Trophoblast cell (in vitro differentiated cells and primary cell): ENCODE measurements around the gene IPO13.

Source experiments
- DNase-seq, 2 donors: peaks; one replicate each; pipeline ENCODE4 v3.0.0-alpha.2; 2016
- H2AFZ ChIP-seq: 2 replicates; pipeline ENCODE4 v1.6.1; 2013; ENCODE audit warnings: low read length, moderate library complexity, mild to moderate bottlenecking; ENCODE audit not compliant: insufficient read depth, poor library complexity
- H2AK5ac ChIP-seq: 2 replicates; pipeline ENCODE4 v1.6.1; 2013; ENCODE audit warnings: mild to moderate bottlenecking, low read length
- H2BK120ac ChIP-seq: 2 replicates; pipeline ENCODE4 v1.6.1; 2013; ENCODE audit warnings: low read length, mild to moderate bottlenecking, moderate library complexity; ENCODE audit not compliant: insufficient read depth, poor library complexity
- H2BK12ac ChIP-seq: 2 replicates; pipeline ENCODE4 v1.6.1; 2013; ENCODE audit warnings: mild to moderate bottlenecking, low read length, moderate library complexity
- H2BK5ac ChIP-seq: 2 replicates; pipeline ENCODE4 v1.6.1; 2013; ENCODE audit warnings: low read length, low read depth, moderate library complexity, mild to moderate bottlenecking; ENCODE audit not compliant: poor library complexity
- H3K14ac ChIP-seq: 2 replicates; pipeline ENCODE4 v1.6.1; 2013; ENCODE audit warnings: mild to moderate bottlenecking, low read length
- H3K18ac ChIP-seq: 2 replicates; pipeline ENCODE4 v1.6.1; 2013; ENCODE audit warnings: mild to moderate bottlenecking, low read length
- H3K23ac ChIP-seq: 2 replicates; pipeline ENCODE4 v1.6.1; 2013; ENCODE audit warnings: low read length
- H3K27ac ChIP-seq: 2 replicates; pipeline ENCODE4 v1.5.1; 2013; ENCODE audit warnings: low read depth, mild to moderate bottlenecking, inconsistent platforms, low read length, moderate library complexity
- H3K27me3 ChIP-seq: 2 replicates; pipeline ENCODE4 v1.6.1; 2013; ENCODE audit warnings: inconsistent platforms, mild to moderate bottlenecking, low read length, moderate library complexity; ENCODE audit not compliant: insufficient read depth
- H3K36me3 ChIP-seq, 2 experiments: 1 replicate in 1 of 2; 2 replicates in 1 of 2; pipeline ENCODE4 v1.6.1; 2013; ENCODE audit warnings: low read length in 2 of 2, mild to moderate bottlenecking in 2 of 2, moderate library complexity in 1 of 2; ENCODE audit not compliant: insufficient read depth in 2 of 2, control insufficient read depth in 1 of 2
- H3K4ac ChIP-seq: 2 replicates; pipeline ENCODE4 v1.6.1; 2013; ENCODE audit warnings: low read depth, mild to moderate bottlenecking, low read length, moderate library complexity
- H3K4me1 ChIP-seq, 2 experiments: 1 replicate in 1 of 2; 2 replicates in 1 of 2; pipeline ENCODE4 v1.6.1; 2013; ENCODE audit warnings: low read length in 2 of 2, mild to moderate bottlenecking in 2 of 2, moderate library complexity in 1 of 2; ENCODE audit not compliant: insufficient read depth in 2 of 2, control insufficient read depth in 1 of 2
- H3K4me2 ChIP-seq: 2 replicates; pipeline ENCODE4 v1.6.1; 2013; ENCODE audit warnings: inconsistent platforms, mild to moderate bottlenecking, low read length, moderate library complexity
- H3K4me3 ChIP-seq: 2 replicates; pipeline ENCODE4 v1.5.1; 2013; ENCODE audit warnings: mild to moderate bottlenecking, low read depth, low read length, inconsistent platforms
- H3K79me1 ChIP-seq: one replicate; pipeline ENCODE4 v1.6.1; 2013; ENCODE audit warnings: low read length
- H3K79me2 ChIP-seq: 2 replicates; pipeline ENCODE4 v1.6.1; 2013; ENCODE audit warnings: low read length, mild to moderate bottlenecking; ENCODE audit not compliant: control insufficient read depth, insufficient read depth, poor library complexity
- H3K9ac ChIP-seq: 2 replicates; pipeline ENCODE4 v1.6.1; 2013; ENCODE audit warnings: mild to moderate bottlenecking, low read length
- H3K9me3 ChIP-seq: 2 replicates; pipeline ENCODE4 v1.6.1; 2013; ENCODE audit warnings: low read depth, mild to moderate bottlenecking, control low read depth, inconsistent platforms, low read length; ENCODE audit not compliant: insufficient read depth
- H4K12ac ChIP-seq: 2 replicates; pipeline ENCODE4 v1.6.1; 2013; ENCODE audit warnings: low read depth, mild to moderate bottlenecking, low read length, moderate library complexity
- H4K8ac ChIP-seq: 2 replicates; pipeline ENCODE4 v1.6.1; 2013; ENCODE audit warnings: low read depth, mild to moderate bottlenecking, low read length, moderate library complexity
- H4K91ac ChIP-seq: one replicate; pipeline ENCODE4 v1.6.1; 2013; ENCODE audit warnings: low read depth, mild to moderate bottlenecking, low read length, moderate library complexity
- WGBS: extraction: QIAGEN DNeasy Blood & Tissue Kit; methylation state at CpG from one replicate; pipeline ENCODE4 v1.1.7; 2013; ENCODE audit warnings: missing lambda C conversion rate; ENCODE audit not compliant: insufficient read length, insufficient coverage; ENCODE audit errors: extremely low coverage; 5-methylcytosine and 5-hydroxymethylcytosine counted together

Gene IPO13

GRCh38 chr1:43978264-43978550 is 31.5 kb downstream of the IPO13 start:
- DNase-seq: no peak
- Histone ChIP-seq H3K9ac (no peak overlapping the region), H3K36me3 (peaks cover 37 to 38% of the 10 kb centered on the region in 2 experiments), H3K14ac (no peak overlapping the region), H4K12ac (no peak overlapping the region), H2AK5ac (no peak overlapping the region), H3K79me2 (peaks cover 18% of the 10 kb centered on the region), H3K27me3 (no peaks in the 10 kb centered on the region), H3K4ac (no peak overlapping the region), H3K27ac (no peak overlapping the region), H3K9me3 (no peaks in the 10 kb centered on the region), H3K4me1 (peaks cover 16 to 22% of the 10 kb centered on the region in 2 experiments), H3K79me1 (peaks cover 17% of the 10 kb centered on the region), H2BK12ac (no peak overlapping the region), H2AFZ (no peak overlapping the region), H3K23ac (no peak overlapping the region), H3K4me3 (no peak overlapping the region), H4K8ac (no peak overlapping the region), H2BK5ac (no peak overlapping the region), H3K18ac (no peak overlapping the region), H4K91ac (no peak overlapping the region), H2BK120ac (no peak overlapping the region), H3K4me2 (peak overlapping the region; percentile 82)
- no CpG with 5 or more reads among the region's 5 CpGs for WGBS

GRCh38 chr1:43978551-43979260 is 32.0 kb downstream of the IPO13 start, which contains the start of gene B4GALT2:
B4GALT2 (plus strand) TSS chr1:43979210; CDS start chr1:43981161, 1,951 bp downstream.
- no CpG with 5 or more reads among the region's 54 CpGs for WGBS
- peak within 1 kb of the TSS; percentile 73 for H3K9ac ChIP-seq

GRCh38 chr1:43979261-43979527 is 32.4 kb downstream of the IPO13 start:
- peak overlapping the region; percentile 73 for H3K4me2 ChIP-seq
- peaks cover 13 to 22% of the 10 kb centered on the region in 2 experiments for H3K4me1 ChIP-seq
- no peak overlapping the region for H2BK12ac ChIP-seq
- peaks cover 18% of the 10 kb centered on the region for H3K79me2 ChIP-seq
- peaks cover 39 to 41% of the 10 kb centered on the region in 2 experiments for H3K36me3 ChIP-seq
- peaks cover 17% of the 10 kb centered on the region for H3K79me1 ChIP-seq
- H4K12ac ChIP-seq: no peak overlapping the region
- H2BK120ac ChIP-seq: peak overlapping the region; percentile 65
- H3K18ac ChIP-seq: peak overlapping the region; percentile 71
- no CpG with 5 or more reads among the region's 45 CpGs for WGBS
- H2BK5ac ChIP-seq: no peak overlapping the region
- peak overlapping the region; percentile 47 for H2AFZ ChIP-seq
- H4K8ac ChIP-seq: peak overlapping the region; percentile 79
- peak overlapping the region; percentile 41 for H3K4ac ChIP-seq
- peak overlapping the region; percentile 47 for H3K9ac ChIP-seq
- peak overlapping the region; percentile 36 for H3K27ac ChIP-seq
- no peak overlapping the region for H2AK5ac ChIP-seq
- H3K14ac ChIP-seq: peak overlapping the region; percentile 72
- H3K27me3 ChIP-seq: no peaks in the 10 kb centered on the region
- DNase-seq: no peak
- no peak overlapping the region for H3K23ac ChIP-seq
- H3K4me3 ChIP-seq: peak overlapping the region; percentile 76
- H4K91ac ChIP-seq: peak overlapping the region; percentile 84
- H3K9me3 ChIP-seq: no peaks in the 10 kb centered on the region

More at GRCh38 chr1:43978551-43979260, 32.0 kb downstream of the IPO13 start, which contains the start of gene B4GALT2:
- Histone ChIP-seq H4K91ac (peak within 1 kb of the TSS; percentile 85), H3K27ac (peak within 1 kb of the TSS; percentile 36), H3K4me1 (peaks cover 16 to 22% of the 10 kb centered on the region in 2 experiments), H2BK120ac (peak within 1 kb of the TSS; percentile 65), H3K27me3 (no peaks in the 10 kb centered on the region), H2AFZ (peak within 1 kb of the TSS; percentile 85), H3K79me2 (peaks cover 18% of the 10 kb centered on the region), H2BK5ac (no peak within 1 kb of the TSS), H2AK5ac (peak within 1 kb of the TSS; percentile 71), H4K12ac (peak within 1 kb of the TSS; percentile 56), H3K4ac (peak within 1 kb of the TSS; percentile 75), H3K18ac (peak within 1 kb of the TSS; percentile 83), H3K14ac (peak within 1 kb of the TSS; percentile 92), H3K9me3 (no peaks in the 10 kb centered on the region), H3K79me1 (peaks cover 17% of the 10 kb centered on the region), H2BK12ac (peak within 1 kb of the TSS; percentile 33), H3K36me3 (peaks cover 37 to 40% of the 10 kb centered on the region in 2 experiments), H3K4me3 (peak within 1 kb of the TSS; percentile 76), H4K8ac (peak within 1 kb of the TSS; percentile 88), H3K23ac (no peak within 1 kb of the TSS), H3K4me2 (peak within 1 kb of the TSS; percentile 82)
- DNase-seq: peak in 1 of 2 donors; percentile 56

DNA sequence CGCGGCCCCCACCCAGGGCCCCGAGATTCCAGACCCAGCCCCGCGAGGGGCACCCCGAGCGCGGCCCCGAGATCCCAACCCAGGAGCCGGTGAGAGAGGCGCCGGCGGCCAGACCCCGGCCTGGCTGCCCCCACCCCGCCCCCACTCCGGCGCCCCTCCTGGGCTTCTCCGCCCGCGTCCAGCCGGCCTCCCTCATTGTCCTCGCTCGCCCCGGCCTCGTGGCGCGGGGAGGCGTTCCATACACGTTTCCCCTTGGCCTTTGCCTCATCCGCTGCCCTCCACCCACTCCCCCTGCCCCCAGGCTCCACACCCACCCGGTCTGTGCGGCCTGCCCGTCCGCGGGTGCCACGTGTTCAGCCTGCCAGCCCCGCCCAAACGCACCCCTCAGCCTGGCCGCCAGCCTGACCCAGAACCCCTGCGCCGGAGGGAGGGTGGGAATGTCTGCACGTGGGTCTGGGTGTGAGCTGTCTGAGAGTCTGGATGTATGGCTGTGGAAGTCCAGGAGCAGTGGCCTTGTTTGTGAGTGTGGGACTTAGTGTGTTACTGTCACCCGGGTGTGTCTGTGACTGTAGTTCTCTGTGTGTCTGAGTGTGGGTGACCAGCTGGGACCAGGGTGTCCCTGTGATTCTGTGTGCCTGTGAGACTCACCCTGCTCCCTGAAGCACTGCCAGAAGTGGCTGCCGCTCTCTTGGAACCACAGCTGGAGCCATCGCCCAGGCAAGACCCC is 32.9 kb downstream of the IPO13 start:
- Histone ChIP-seq H4K12ac (peak overlapping the region; percentile 56), H3K27me3 (no peaks in the 10 kb centered on the region), H3K4me1 (peaks cover 13 to 22% of the 10 kb centered on the region in 2 experiments), H3K79me2 (peaks cover 16% of the 10 kb centered on the region), H4K91ac (peak overlapping the region; percentile 84), H2AFZ (peak overlapping the region; percentile 47), H3K4me2 (peak overlapping the region; percentile 73), H3K4ac (peak overlapping the region; percentile 41), H3K27ac (peak overlapping the region; percentile 36), H4K8ac (peak overlapping the region; percentile 79), H2BK5ac (no peak overlapping the region), H3K79me1 (peaks cover 13% of the 10 kb centered on the region), H3K23ac (no peak overlapping the region), H3K9me3 (no peaks in the 10 kb centered on the region), H3K9ac (peak overlapping the region; percentile 47), H2BK12ac (no peak overlapping the region), H3K4me3 (peak overlapping the region; percentile 76), H3K18ac (peak overlapping the region; percentile 75), H3K36me3 (peaks cover 44 to 46% of the 10 kb centered on the region in 2 experiments), H2AK5ac (peak overlapping the region; percentile 71), H3K14ac (peak overlapping the region; percentile 72), H2BK120ac (peak overlapping the region; percentile 65)
- peak in 1 of 2 donors; percentile 27 for DNase-seq
- no CpG with 5 or more reads among the region's 45 CpGs for WGBS
